ENCODE measurements around the gene NGEF. TPM values are rescaled to one million over a fixed set of nuclear protein-coding genes. Genes with fewer than 3 reads are reported as not detected.

Gene NGEF
- total RNA-seq, 2 donors from 2014 or later, result 0.81 to 3.6 TPM

GRCh38 chr2:232901736-232902578, 111.1 kb downstream of the NGEF start:
- Histone ChIP-seq H3K9me3 (no peaks in the 10 kb centered on the region), H3K36me3 (no peaks in the 10 kb centered on the region), H3K27me3 (replicated peaks; ENCODE audit: insufficient read depth) (no peaks in the 10 kb centered on the region), H3K27ac (no peak overlapping the region), H3K4me1 (ENCODE audit: control insufficient read depth in 1 of 2, low read depth in 2 of 2) (no peaks in the 10 kb centered on the region), H3K4me3 (no peak overlapping the region)
- TF ChIP-seq, protein P1, sequence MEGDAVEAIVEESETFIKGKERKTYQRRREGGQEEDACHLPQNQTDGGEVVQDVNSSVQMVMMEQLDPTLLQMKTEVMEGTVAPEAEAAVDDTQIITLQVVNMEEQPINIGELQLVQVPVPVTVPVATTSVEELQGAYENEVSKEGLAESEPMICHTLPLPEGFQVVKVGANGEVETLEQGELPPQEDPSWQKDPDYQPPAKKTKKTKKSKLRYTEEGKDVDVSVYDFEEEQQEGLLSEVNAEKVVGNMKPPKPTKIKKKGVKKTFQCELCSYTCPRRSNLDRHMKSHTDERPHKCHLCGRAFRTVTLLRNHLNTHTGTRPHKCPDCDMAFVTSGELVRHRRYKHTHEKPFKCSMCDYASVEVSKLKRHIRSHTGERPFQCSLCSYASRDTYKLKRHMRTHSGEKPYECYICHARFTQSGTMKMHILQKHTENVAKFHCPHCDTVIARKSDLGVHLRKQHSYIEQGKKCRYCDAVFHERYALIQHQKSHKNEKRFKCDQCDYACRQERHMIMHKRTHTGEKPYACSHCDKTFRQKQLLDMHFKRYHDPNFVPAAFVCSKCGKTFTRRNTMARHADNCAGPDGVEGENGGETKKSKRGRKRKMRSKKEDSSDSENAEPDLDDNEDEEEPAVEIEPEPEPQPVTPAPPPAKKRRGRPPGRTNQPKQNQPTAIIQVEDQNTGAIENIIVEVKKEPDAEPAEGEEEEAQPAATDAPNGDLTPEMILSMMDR (IDR thresholded peaks at IDR 0.05), result no peak
- no peak for DNase-seq (ENCODE audit: low spot score)
- ATAC-seq (ENCODE audit: insufficient number of reproducible peaks, low FRiP score, low read depth), result no peak

GRCh38 chr2:232900811-232901735, 112.0 kb downstream of the NGEF start:
- H3K4me1 ChIP-seq (ENCODE audit: control insufficient read depth in 1 of 2, low read depth in 2 of 2), result no peaks in the 10 kb centered on the region
- no peaks in the 10 kb centered on the region for H3K36me3 ChIP-seq
- ATAC-seq (ENCODE audit: insufficient number of reproducible peaks, low FRiP score, low read depth), result no peak
- H3K27ac ChIP-seq, result no peak overlapping the region
- H3K9me3 ChIP-seq, result no peaks in the 10 kb centered on the region
- no peaks in the 10 kb centered on the region for H3K27me3 ChIP-seq (replicated peaks; ENCODE audit: insufficient read depth)
- H3K4me3 ChIP-seq, result no peak overlapping the region
- no peak for DNase-seq (ENCODE audit: low spot score)
- TF ChIP-seq, protein P1 (IDR thresholded peaks at IDR 0.05), result no peak

- no peak for ATAC-seq (ENCODE audit: insufficient number of reproducible peaks, low FRiP score, low read depth)
- H3K36me3 ChIP-seq, result no peaks in the 10 kb centered on the region
- H3K4me3 ChIP-seq, result no peak overlapping the region
- no peaks in the 10 kb centered on the region for H3K4me1 ChIP-seq (ENCODE audit: control insufficient read depth in 1 of 2, low read depth in 2 of 2)
- TF ChIP-seq, protein P1 (IDR thresholded peaks at IDR 0.05), result no peak
- DNase-seq (ENCODE audit: low spot score), result no peak
- H3K27ac ChIP-seq, result no peak overlapping the region
- H3K9me3 ChIP-seq, result no peaks in the 10 kb centered on the region
- no peaks in the 10 kb centered on the region for H3K27me3 ChIP-seq (replicated peaks; ENCODE audit: insufficient read depth)
These were observed 114.2 kb downstream of the NGEF start for GRCh38 chr2:232898592-232899543.

DNA sequence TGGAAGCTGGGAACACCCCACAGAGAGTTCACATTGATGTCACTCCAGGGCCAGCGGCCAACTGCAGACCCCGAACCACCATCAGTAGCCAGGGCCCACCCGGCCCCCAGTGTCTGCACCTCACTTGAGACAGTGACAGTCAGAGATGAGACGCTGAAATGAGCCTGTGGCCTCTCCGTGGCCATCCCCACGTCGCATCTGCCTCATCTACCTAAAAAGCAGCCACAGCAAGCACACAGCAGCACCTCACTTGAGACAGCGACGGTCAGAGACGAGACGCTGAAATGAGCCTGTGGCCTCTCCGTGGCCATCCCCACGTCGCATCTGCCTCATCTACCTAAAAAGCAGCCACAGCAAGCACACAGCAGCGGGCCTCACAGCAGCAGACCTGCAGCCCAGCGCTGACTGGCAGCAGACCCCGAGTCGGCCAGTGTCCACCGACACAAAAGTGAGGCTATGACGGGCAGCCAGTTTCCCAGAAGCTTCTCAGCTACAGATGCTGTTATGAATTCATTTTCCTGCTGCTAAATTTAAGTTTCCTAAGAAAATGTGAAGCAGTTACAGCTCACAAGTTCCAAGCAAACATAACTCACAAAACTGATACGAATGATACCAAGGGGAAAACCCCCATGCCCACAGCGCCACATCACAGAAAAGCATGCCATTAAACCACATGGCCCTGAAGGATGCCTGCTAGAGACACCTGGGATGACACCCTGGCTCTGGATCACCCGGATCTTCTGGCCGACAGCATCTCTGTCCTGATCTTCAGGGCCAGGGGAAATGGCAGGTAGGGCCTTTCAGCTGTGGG, 115.3 kb downstream of the NGEF start:
- no peak for ATAC-seq (ENCODE audit: insufficient number of reproducible peaks, low FRiP score, low read depth)
- TF ChIP-seq, protein P1 (IDR thresholded peaks at IDR 0.05), result no peak

More for the DNA sequence above, 115.3 kb downstream of the NGEF start:
- no peaks in the 10 kb centered on the region for H3K36me3 ChIP-seq
- no peak for DNase-seq (ENCODE audit: low spot score)
- no peaks in the 10 kb centered on the region for H3K9me3 ChIP-seq
- H3K27ac ChIP-seq, result no peak overlapping the region
- no peaks in the 10 kb centered on the region for H3K4me1 ChIP-seq (ENCODE audit: control insufficient read depth in 1 of 2, low read depth in 2 of 2)
- no peaks in the 10 kb centered on the region for H3K27me3 ChIP-seq (replicated peaks; ENCODE audit: insufficient read depth)
- H3K4me3 ChIP-seq, result no peak overlapping the region

Measured in thoracic aorta (tissue), 2 donors.